GM23338 (cell line): Measurements from ENCODE around the gene SAT1.

Experiments used
- CTCF ChIP-seq, 2 experiments: fragments of 200-600 bp in 1 of 2; sonication (generic) in 1 of 2; conservative IDR thresholded peaks; 2 replicates each; pipeline versions ENCODE4 v1.5.1 to v1.6.1; 2016 to 2017; ENCODE audit warnings: antibody characterized with exemption in 2 of 2, low read depth in 2 of 2, mild to moderate bottlenecking in 2 of 2, moderate library complexity in 1 of 2
- ETS1 ChIP-seq: IDR thresholded peaks from 2 replicates; pipeline ENCODE4 v1.6.1; 2016; ENCODE audit warnings: antibody characterized with exemption
- EZH2 ChIP-seq: fragments of 200-600 bp; sonication (generic); IDR thresholded peaks from one replicate; pipeline ENCODE4 v1.8.0; 2017; ENCODE audit warnings: antibody characterized with exemption, mild to moderate bottlenecking, low read depth; ENCODE audit not compliant: unreplicated experiment
- EZH2phosphoT487 ChIP-seq: fragments of 200-600 bp; sonication (generic); IDR thresholded peaks from one replicate; pipeline ENCODE4 v1.8.1; 2018; ENCODE audit warnings: antibody characterized with exemption; ENCODE audit not compliant: unreplicated experiment
- JUNB ChIP-seq: IDR thresholded peaks from one replicate; pipeline ENCODE4 v1.6.1; 2016; ENCODE audit warnings: antibody characterized with exemption; ENCODE audit not compliant: unreplicated experiment
- POLR2AphosphoS5 ChIP-seq: IDR thresholded peaks from 2 replicates; pipeline ENCODE4 v1.6.1; 2016; ENCODE audit warnings: antibody characterized with exemption, low read depth
- REST ChIP-seq: IDR thresholded peaks from one replicate; pipeline ENCODE4 v1.6.1; 2018; ENCODE audit warnings: antibody characterized with exemption; ENCODE audit not compliant: unreplicated experiment
- ZNF114 ChIP-seq: fragments of 250-450 bp; sonication (Bioruptor Pico); IDR thresholded peaks from 2 replicates; pipeline ENCODE4 v1.5.0; 2020; ENCODE audit warnings: mild to moderate bottlenecking, moderate library complexity
- ZNF331 ChIP-seq: fragments of 250-450 bp; sonication (Bioruptor Pico); IDR thresholded peaks from 2 replicates; pipeline ENCODE4 v1.5.0; 2020; ENCODE audit warnings: low read depth, mild to moderate bottlenecking, moderate library complexity

GRCh38 chrX:23826216-23826615, 43.2 kb downstream of the SAT1 start:
- TF ChIP-seq EZH2phosphoT487, result no peak
- TF ChIP-seq CTCF (conservative IDR thresholded peaks at IDR 0.05; ENCODE audit: low read depth in 2 of 2), result no peak
- no peak for TF ChIP-seq POLR2AphosphoS5
- no peak for TF ChIP-seq JUNB
- no peak for TF ChIP-seq REST
- no peak for TF ChIP-seq EZH2
- TF ChIP-seq ZNF114 (CRISPR knock-in tag), result no peak
- TF ChIP-seq ETS1, result no peak
- TF ChIP-seq ZNF331 (CRISPR knock-in tag), result no peak
